PC-3 (cell line): ENCODE results near the gene CCDC89. TPM values are rescaled to one million over a fixed set of nuclear protein-coding genes. Genes with fewer than 3 reads are reported as not detected.

Experiments used
- ATAC-seq: fragments of 200-7000 bp; cut with Tn5 transposase; 2 replicates; pipeline ENCODE4 v1.9.1; 2020; ENCODE audit warnings: mild to moderate bottlenecking, moderate library complexity
- BruUV-seq: library from RNA; stranded (reverse); fragments of 400-500 nt; replicated peaks from 2 replicates; lab custom pipeline; 2021; lab: Mats Ljungman, UMichigan
- CTCF ChIA-PET: fragments of 300-600 bp; sonication (Branson Sonifier 250); formaldehyde crosslinking; loops from one replicate; lab custom pipeline; 2022; ENCODE audit warnings: antibody characterized with exemption; lab: Charles Lee
- POLR2A ChIA-PET: fragments of 300-600 bp; sonication (Branson Sonifier 250); formaldehyde crosslinking; loops from one replicate; lab custom pipeline; 2022; ENCODE audit warnings: antibody characterized with exemption; ENCODE audit not compliant: unreplicated experiment; lab: Charles Lee
- DNase-seq: peaks from one replicate; pipeline ENCODE4 v3.0.0-alpha.2; 2015
- H2AFZ ChIP-seq: fragments of 300-600 bp; sonication (generic); 2 replicates; pipeline ENCODE4 v1.6.0; 2016; ENCODE audit warnings: antibody characterized with exemption, low read length
- H3F3A ChIP-seq: fragments of 300-600 bp; sonication (generic); one replicate; pipeline ENCODE4 v1.6.0; 2017; ENCODE audit warnings: antibody characterized with exemption, low read length, control low read depth, mild to moderate bottlenecking; ENCODE audit not compliant: unreplicated experiment
- H3K27ac ChIP-seq: fragments of 300-600 bp; sonication (generic); 2 replicates; pipeline ENCODE4 v1.5.1; 2016; ENCODE audit warnings: mild to moderate bottlenecking, low read length
- H3K27me3 ChIP-seq: fragments of 300-600 bp; sonication (generic); 2 replicates; pipeline ENCODE4 v1.6.1; 2016; ENCODE audit warnings: low read length, mixed read lengths
- H3K36me3 ChIP-seq: fragments of 300-600 bp; sonication (generic); 2 replicates; pipeline ENCODE4 v1.6.1; 2016; ENCODE audit warnings: low read depth, mixed run types, low read length, mixed read lengths
- H3K4me1 ChIP-seq: fragments of 300-600 bp; sonication (generic); 2 replicates; pipeline ENCODE4 v1.5.1; 2016; ENCODE audit warnings: low read length; ENCODE audit not compliant: insufficient read depth
- H3K4me2 ChIP-seq: fragments of 300-600 bp; sonication (generic); 2 replicates; pipeline ENCODE4 v1.6.0; 2016; ENCODE audit warnings: low read length
- H3K4me3 ChIP-seq: fragments of 300-600 bp; sonication (generic); 2 replicates; pipeline ENCODE4 v1.5.1; 2016; ENCODE audit warnings: mild to moderate bottlenecking, low read length, mixed read lengths
- H3K79me2 ChIP-seq: fragments of 300-600 bp; sonication (generic); 2 replicates; pipeline ENCODE4 v1.6.1; 2017; ENCODE audit warnings: low read length, mixed read lengths
- H3K9ac ChIP-seq: fragments of 300-600 bp; sonication (generic); 2 replicates; pipeline ENCODE4 v1.6.0; 2016; ENCODE audit warnings: mild to moderate bottlenecking, low read length
- H3K9me2 ChIP-seq: fragments of 300-600 bp; sonication (generic); replicated peaks from 2 replicates; pipeline ENCODE4 v1.6.1; 2016; ENCODE audit warnings: mixed run types, low read length, mixed read lengths
- H3K9me3 ChIP-seq: fragments of 300-600 bp; sonication (generic); 2 replicates; pipeline ENCODE4 v1.6.1; 2016; ENCODE audit warnings: low read length, mixed read lengths
- H4K20me1 ChIP-seq: fragments of 300-600 bp; sonication (generic); 2 replicates; pipeline ENCODE4 v1.6.1; 2016; ENCODE audit warnings: low read length, mixed read lengths
- CTCF ChIP-seq: fragments of 300-600 bp; sonication (generic); conservative IDR thresholded peaks from 2 replicates; pipeline ENCODE4 v1.5.1; 2017; ENCODE audit warnings: antibody characterized with exemption, low read depth, mild to moderate bottlenecking, low read length
- EZH2 ChIP-seq: fragments of 300-600 bp; sonication (generic); IDR thresholded peaks from one replicate; pipeline ENCODE4 v1.6.1; 2017; ENCODE audit warnings: antibody characterized with exemption, mild to moderate bottlenecking, low read length; ENCODE audit not compliant: unreplicated experiment
- EZH2phosphoT487 ChIP-seq: fragments of 300-600 bp; sonication (generic); IDR thresholded peaks from 2 replicates; pipeline ENCODE4 v1.6.1; 2018; ENCODE audit warnings: mild to moderate bottlenecking, antibody characterized with exemption, low read length, borderline replicate concordance
- intact Hi-C: fragments of 100-400 bp; cut with micrococcal nuclease; formaldehyde crosslinking; loops from 2 replicates; pipeline ENCODE4 v1.9.0; 2023
- total RNA-seq: library from RNA; depleted of rRNA; stranded (reverse); fragments of >200 nt; gene quantifications from 2 replicates; pipeline ENCODE4 v1.2.3, GENCODE V29; 2014

The CCDC89 gene
- total RNA-seq, 1 experiment from 2014 or later = 0.55 TPM

- DNase-seq = no peak
- H3F3A ChIP-seq = no peaks in the 10 kb centered on the region
These were observed 723 bp downstream of the CCDC89 start for GRCh38 chr11:85685125-85685819.

GRCh38 chr11:85682330-85683305 lies 3.4 kb downstream of the CCDC89 start:
- TF ChIP-seq EZH2 (no peak), CTCF (no peak), EZH2phosphoT487 (no peak)
- Histone ChIP-seq H3K4me2 (peak overlapping the region; percentile 59), H3K9me3 (no peaks in the 10 kb centered on the region), H4K20me1 (no peaks in the 10 kb centered on the region), H3K27ac (no peak overlapping the region), H3K4me1 (no peaks in the 10 kb centered on the region), H3K79me2 (no peaks in the 10 kb centered on the region), H2AFZ (peak overlapping the region; percentile 62), H3K9ac (peak overlapping the region; percentile 28), H3F3A (no peaks in the 10 kb centered on the region), H3K36me3 (no peaks in the 10 kb centered on the region), H3K27me3 (no peaks in the 10 kb centered on the region), H3K4me3 (peak overlapping the region; percentile 51), H3K9me2 (no peaks in the 10 kb centered on the region)
- BruUV-seq = no TSS peak
- peak; percentile 54; the same call in 1 of the 2 replicates for ATAC-seq
- intact Hi-C loops = no loop called here
- ChIA-PET CTCF (no interaction called here), POLR2A (interaction anchor here (0.6 kb wide), 1 partner anchor 61 kb away, joined by 3 read pairs; no protein-coding TSS in a partner anchor)
- no peak for DNase-seq

More at GRCh38 chr11:85685125-85685819, 723 bp downstream of the CCDC89 start:
- Histone ChIP-seq H3K4me2 (no peak overlapping the region), H3K27ac (no peak overlapping the region), H3K4me1 (no peaks in the 10 kb centered on the region), H3K27me3 (no peaks in the 10 kb centered on the region), H3K36me3 (no peaks in the 10 kb centered on the region; the same call in 1 of the 2 replicates), H3K4me3 (no peak overlapping the region), H3K9ac (no peak overlapping the region), H2AFZ (no peak overlapping the region), H3K79me2 (no peaks in the 10 kb centered on the region), H3K9me2 (no peaks in the 10 kb centered on the region), H3K9me3 (no peaks in the 10 kb centered on the region), H4K20me1 (no peaks in the 10 kb centered on the region)
- CTCF ChIA-PET = no interaction called here
- BruUV-seq = no TSS peak
- no peak for ATAC-seq
- TF ChIP-seq EZH2 (no peak), CTCF (no peak), EZH2phosphoT487 (no peak)
- intact Hi-C loops = no loop called here
- POLR2A ChIA-PET = no interaction called here
